Ovary (tissue), 9 donors: ENCODE measurements around the gene COX8A. TPM values are rescaled to one million over a fixed set of nuclear protein-coding genes. Genes with fewer than 3 reads are reported as not detected.

Experiments
- DNase-seq, 5 donors: peaks; one replicate each; pipeline ENCODE4 v3.0.0-alpha.2; 2019 to 2020
- H3K27ac ChIP-seq, 2 donors: fragments of 200-600 bp; one replicate each; pipeline versions ENCODE4 v1.5.1 to v1.8.0; 2019 to 2022
- H3K27me3 ChIP-seq: fragments of 200-600 bp; one replicate; pipeline ENCODE4 v1.8.0; 2022
- H3K36me3 ChIP-seq: fragments of 200-600 bp; sonication (generic); one replicate; pipeline ENCODE4 v1.5.1; 2019
- H3K4me1 ChIP-seq: one replicate; pipeline ENCODE4 v1.8.1; 2013; ENCODE audit warnings: mild to moderate bottlenecking, moderate library complexity; ENCODE audit not compliant: insufficient read depth
- H3K4me3 ChIP-seq: fragments of 200-600 bp; sonication (generic); one replicate; pipeline ENCODE4 v1.5.1; 2017
- H3K9me3 ChIP-seq, 2 donors: fragments of 200-600 bp in 1 of 2; sonication (generic) in 1 of 2; one replicate each; pipeline versions ENCODE4 v1.5.1 to v1.8.1; 2013 to 2019; ENCODE audit warnings: mild to moderate bottlenecking in 1 of 2, moderate library complexity in 1 of 2
- CTCF ChIP-seq, 3 donors: fragments of 450-650 bp in 2 of 3; fragments of 200-600 bp in 1 of 3; IDR thresholded peaks; one replicate each; pipeline versions ENCODE4 v1.5.1 to v1.8.0; 2016 to 2022; ENCODE audit warnings: antibody characterized with exemption in 3 of 3, mild to moderate bottlenecking in 1 of 3
- EP300 ChIP-seq: sonication (generic); formaldehyde crosslinking; IDR thresholded peaks from one replicate; pipeline ENCODE4 v1.6.1; 2017; ENCODE audit warnings: antibody characterized with exemption
- POLR2A ChIP-seq: fragments of 450-650 bp; IDR thresholded peaks from one replicate; pipeline ENCODE4 v1.6.1; 2017; ENCODE audit warnings: antibody characterized with exemption, mild to moderate bottlenecking, moderate library complexity
- WGBS, 3 donors: extraction: QIAGEN DNeasy Blood & Tissue Kit in 1 of 3; methylation state at CpG; one replicate each; pipeline versions ENCODE4 v1.1.5 to v1.1.7; 2013 to 2017; 5-methylcytosine and 5-hydroxymethylcytosine counted together
- intact Hi-C, 4 donors: fragments of 100-400 bp; cut with DNase I; formaldehyde crosslinking; loops; one replicate each; pipeline versions ENCODE4 v1.11.0 to v1.15.1; 2022 to 2023
- polyA plus RNA-seq, 2 donors: library from polyadenylated mRNA; stranded (reverse); fragments of 200-250 nt in 1 of 2; fragments of 350-450 nt in 1 of 2; fragmentation: Illumina TruSeq in 1 of 2; extraction: RNeasy Lipid Tissue Mini Kit (QIAGEN cat#74804) in 1 of 2; gene quantifications; one replicate each; pipeline ENCODE4 v1.2.3, GENCODE V29; 2013 to 2014
- total RNA-seq, 7 donors: library from RNA; depleted of rRNA in 2 of 7; stranded (reverse); fragments of >200 nt in 2 of 7; fragmentation: NEBNext Ultra II Directional in 3 of 7; extraction: Animal tissue kit (Norgen Biotek cat#: 25700) in 3 of 7; gene quantifications; one replicate each; pipeline versions ENCODE4 v1.1.0 to v1.2.4, GENCODE V29; 2016 to 2023
- donor health status: DM: no; HTN: no; CAD: no; lungs with moderate emphysema.
- donor health status: DM: no; HTN: no; CAD: no.
- donor health status: Bipolar disorder and iron deficiency.
- donor health status: DM: yes; HTN: yes; CAD: no.
- donor health status: DM: no; HTN: no; CAD: no.
- donor health status: DM: yes; HTN: yes; CAD: no.

Gene COX8A
- total and polyA plus RNA-seq, 9 donors, result 64.8 to 438 (median 222) TPM

GRCh38 chr11:63940786-63941185 lies 33.6 kb upstream of the COX8A start:
- no peaks in the 10 kb centered on the region for H3K27me3 ChIP-seq
- no peaks in the 10 kb centered on the region for H3K36me3 ChIP-seq
- no peak for TF ChIP-seq POLR2A
- no peak for TF ChIP-seq EP300
- no peak for TF ChIP-seq CTCF (IDR thresholded peaks at IDR 0.05)
- peaks cover 10% of the 10 kb centered on the region for H3K4me1 ChIP-seq
- no peak for DNase-seq
- 86 to 88% (median 86%) methylated on average over 6 of the region's 6 CpGs for WGBS, 3 donors
- no peaks in the 10 kb centered on the region for H3K9me3 ChIP-seq
- H3K27ac ChIP-seq, result no peak overlapping the region
- intact Hi-C loops, result loop anchor here in 1 of 4 donors (10.0 kb wide), 2 partner anchors 176 to 446 kb away; partner anchors contain the start of genes PLAAT5 and ZFTA
- no peak overlapping the region for H3K4me3 ChIP-seq

- WGBS, 3 donors, result 76 to 86% (median 76%) methylated on average over 4 of the region's 4 CpGs
- TF ChIP-seq POLR2A (no peak), CTCF (IDR thresholded peaks at IDR 0.05) (no peak), EP300 (no peak)
- intact Hi-C loops, result loop anchor here in 2 of 4 donors (2.0 to 10.0 kb wide), 3 partner anchors 103 to 447 kb away; partner anchors contain the start of genes MARK2 (in 1 of the 2), PLAAT5 (in 1 of the 2) and ZFTA (in 1 of the 2)
Measured at GRCh38 chr11:63941901-63942300, 32.5 kb upstream of the COX8A start.

GRCh38 chr11:63942803-63943202 lies 31.6 kb upstream of the COX8A start:
- Histone ChIP-seq H3K36me3 (no peaks in the 10 kb centered on the region), H3K27ac (no peak overlapping the region), H3K9me3 (no peaks in the 10 kb centered on the region), H3K27me3 (no peaks in the 10 kb centered on the region), H3K4me1 (peaks cover 10% of the 10 kb centered on the region), H3K4me3 (no peak overlapping the region)
- DNase-seq, result no peak
- TF ChIP-seq POLR2A, result no peak
- no peak for TF ChIP-seq EP300
- no peak for TF ChIP-seq CTCF (IDR thresholded peaks at IDR 0.05)
- intact Hi-C loops, result loop anchor here in 2 of 4 donors (2.0 to 10.0 kb wide), 3 partner anchors 104 to 448 kb away; partner anchors contain the start of genes MARK2 (in 1 of the 2), PLAAT5 (in 1 of the 2) and ZFTA (in 1 of the 2)
- WGBS, 3 donors, result 82 to 90% (median 89%) methylated on average over 3 of the region's 3 CpGs

More at GRCh38 chr11:63941901-63942300, 32.5 kb upstream of the COX8A start:
- H3K4me3 ChIP-seq, result no peak overlapping the region
- H3K36me3 ChIP-seq, result no peaks in the 10 kb centered on the region
- no peaks in the 10 kb centered on the region for H3K27me3 ChIP-seq
- no peaks in the 10 kb centered on the region for H3K9me3 ChIP-seq
- H3K4me1 ChIP-seq, result peaks cover 10% of the 10 kb centered on the region
- H3K27ac ChIP-seq, result no peak overlapping the region
- DNase-seq, result no peak

GRCh38 chr11:63944987-63945386 lies 29.4 kb upstream of the COX8A start:
- TF ChIP-seq POLR2A, result no peak
- TF ChIP-seq EP300, result no peak
- TF ChIP-seq CTCF (IDR thresholded peaks at IDR 0.05), result no peak
- Histone ChIP-seq H3K4me1 (peaks cover 4% of the 10 kb centered on the region), H3K4me3 (no peak overlapping the region), H3K36me3 (no peaks in the 10 kb centered on the region), H3K9me3 (no peaks in the 10 kb centered on the region), H3K27me3 (no peaks in the 10 kb centered on the region), H3K27ac (no peak overlapping the region)
- intact Hi-C loops, result loop anchor here (2.0 to 10.0 kb wide), 5 partner anchors 108 to 450 kb away; partner anchors contain the start of genes ZFTA (in 2 of the 4) and PLAAT5 (in 1 of the 4)
- peak in 3 of 5 donors; percentile 36 to 51 (median 45) for DNase-seq
- WGBS, 3 donors, result 43 to 56% (median 48%) methylated on average over 8 of the region's 8 CpGs
